GM21737 (cell line): Measurements from ENCODE around the gene ABHD17C.
"Not testable (repeated sequence)": the region's sequence is repeated elsewhere in the genome, so short reads cannot be mapped to it uniquely, and the experiment has no call there.

Source experiments
- ATAC-seq: cut with Tn5 transposase; IDR thresholded peaks from one replicate; pipeline ENCODE4 v1.9.1; 2021; ENCODE audit warnings: mild to moderate bottlenecking, moderate library complexity; ENCODE audit not compliant: unreplicated experiment

The ABHD17C gene

GRCh38 chr15:80695099-80695910 is at the start of gene ABHD17C:
ABHD17C (plus strand) TSS chr15:80695310; CDS start chr15:80695430, 120 bp downstream.
- ATAC-seq, result peak; percentile 55

DNA sequence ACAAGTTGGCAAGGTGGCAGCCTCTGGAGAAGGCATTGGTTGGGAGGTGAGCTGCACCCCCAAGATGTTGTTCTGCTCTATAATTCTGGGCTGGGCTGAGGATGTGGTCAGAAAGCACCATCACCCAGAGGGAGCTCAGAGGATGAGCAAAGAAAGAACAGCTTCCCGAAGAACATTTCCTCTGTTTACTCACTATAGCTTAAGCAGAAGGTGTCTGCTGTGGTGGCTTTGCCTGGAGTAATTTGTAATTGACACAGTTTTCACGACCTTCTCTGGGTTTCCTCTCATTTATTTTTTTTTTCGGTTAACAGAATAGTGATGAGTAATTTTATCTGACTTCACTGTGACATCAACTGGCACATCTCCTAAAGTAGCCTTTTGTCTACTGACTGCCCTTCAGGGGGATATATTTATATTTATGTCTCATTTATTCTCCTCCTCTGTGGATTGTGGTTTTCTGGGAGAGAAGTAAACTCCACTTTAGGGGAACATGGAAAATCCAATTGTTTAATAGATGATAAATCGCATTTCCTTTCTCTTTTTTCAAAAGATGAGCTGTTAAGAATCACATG is 49.5 kb upstream of the ABHD17C start:
- ATAC-seq, result no peak

DNA sequence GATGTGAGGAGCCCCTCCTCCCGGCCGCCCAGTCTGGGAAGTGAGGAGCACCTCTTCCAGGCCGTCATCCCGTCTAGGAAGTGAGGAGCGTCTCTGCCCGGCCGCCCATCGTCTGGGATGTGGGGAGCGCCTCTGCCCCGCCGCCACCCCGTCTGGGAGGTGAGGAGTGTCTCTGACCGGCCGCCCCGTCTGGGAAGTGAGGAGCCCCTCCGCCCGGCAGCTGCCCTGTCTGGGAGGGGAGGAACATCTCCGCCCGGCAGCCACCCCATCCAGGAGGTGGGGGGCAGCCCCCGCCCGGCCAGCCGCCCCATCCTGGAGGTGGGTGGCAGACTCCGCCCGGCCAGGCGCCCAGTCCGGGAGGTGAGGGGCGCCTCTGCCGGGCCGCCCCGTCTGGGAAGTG is 47.7 kb upstream of the ABHD17C start:
- not testable (repeated sequence) for ATAC-seq

DNA sequence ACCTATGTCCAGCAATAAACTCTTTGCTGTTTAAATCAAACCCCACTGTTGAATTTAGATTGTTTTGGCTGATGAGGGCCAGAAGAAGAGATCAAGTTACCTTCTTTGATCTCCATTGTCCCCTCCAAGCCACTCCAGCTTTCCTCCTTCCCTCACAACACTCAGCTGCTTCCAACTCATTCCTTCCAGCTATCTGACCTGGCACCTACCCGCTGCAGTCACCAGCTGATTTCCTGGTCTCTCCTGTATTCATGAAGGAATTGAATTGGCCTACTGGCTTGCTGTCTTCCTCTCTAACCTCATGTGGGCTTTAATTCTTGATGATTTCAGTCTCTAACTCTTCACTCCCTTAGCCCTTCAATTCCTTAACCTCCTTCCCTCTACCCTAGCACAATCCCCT is 40.8 kb upstream of the ABHD17C start:
- no peak for ATAC-seq

- ATAC-seq, result no peak
Observed at GRCh38 chr15:80659375-80659774, 35.7 kb upstream of the ABHD17C start.

GRCh38 chr15:80660119-80660518 is 35.0 kb upstream of the ABHD17C start:
- no peak for ATAC-seq

DNA sequence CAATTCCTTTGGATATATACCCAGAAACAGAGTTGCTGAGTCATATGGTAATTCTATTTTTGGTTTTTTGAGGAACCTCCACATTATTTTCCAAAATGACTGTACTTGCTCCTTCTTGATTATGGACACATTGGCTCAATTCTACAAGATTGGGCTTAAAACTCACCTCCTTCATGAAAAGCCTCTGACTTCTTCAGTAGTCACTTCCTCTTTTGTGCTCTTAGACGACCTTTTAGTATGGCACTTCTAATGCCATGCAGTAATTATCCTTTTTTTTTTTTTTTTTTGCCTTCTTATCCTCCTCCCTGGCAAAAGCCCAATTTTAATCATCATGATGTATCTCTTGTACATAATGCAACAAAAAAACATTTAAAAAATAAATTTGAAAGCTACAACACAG is 33.0 kb upstream of the ABHD17C start:
- ATAC-seq, result no peak

DNA sequence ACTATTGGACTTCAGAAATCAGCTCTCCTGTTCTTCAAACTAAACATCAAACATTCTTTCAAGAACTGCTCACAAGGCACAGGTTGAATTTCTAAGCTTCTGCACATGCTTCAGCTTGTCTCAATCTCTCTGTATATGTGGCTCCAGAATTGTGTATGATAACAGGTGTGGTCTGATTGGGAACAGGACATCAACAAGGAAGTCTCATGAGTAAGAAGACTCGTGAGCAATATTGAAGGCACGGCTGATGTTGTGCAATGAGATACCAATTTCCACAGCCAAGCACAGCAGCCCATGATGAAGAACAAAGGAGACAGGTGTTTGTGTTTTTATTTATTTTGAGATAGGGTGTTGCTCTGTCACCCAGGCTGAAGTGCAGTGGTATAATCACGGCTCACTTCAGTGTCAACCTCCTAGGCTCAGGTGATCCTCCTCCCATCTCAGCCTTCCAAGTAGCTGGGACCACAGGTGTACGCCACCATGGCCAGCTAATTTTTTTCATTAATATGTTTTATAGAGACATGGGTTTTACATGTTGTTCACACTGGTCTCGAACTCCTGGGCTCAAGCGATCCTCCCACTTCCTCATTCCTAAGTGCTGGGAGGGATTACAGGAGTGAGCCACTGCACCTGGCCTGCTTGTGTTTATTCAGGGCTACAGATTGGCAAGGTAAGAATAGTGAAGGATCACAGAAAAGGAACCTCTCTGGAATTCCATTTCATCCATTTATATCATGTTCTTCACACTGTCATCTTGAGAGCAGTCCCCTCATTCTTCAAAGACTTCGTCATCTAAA is 32.2 kb upstream of the ABHD17C start:
- no peak for ATAC-seq

DNA sequence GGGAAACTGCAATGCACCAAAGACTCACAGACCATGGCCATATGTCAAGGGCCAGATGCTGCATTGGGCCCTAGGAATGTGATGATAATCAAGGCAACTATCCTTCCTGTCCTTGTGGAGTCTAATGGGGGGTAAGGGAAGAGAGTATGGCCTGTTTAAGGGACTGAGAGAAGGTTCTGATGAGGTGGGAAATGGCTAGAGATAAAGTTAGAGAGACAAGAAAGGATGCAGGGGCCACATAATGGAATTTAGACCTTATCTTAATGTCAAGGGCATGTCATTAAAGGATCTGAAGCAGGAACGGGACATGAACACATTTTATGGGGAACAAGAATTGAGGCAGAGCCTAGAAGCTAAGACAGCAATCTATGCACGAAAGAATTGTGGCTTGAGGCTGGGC is 30.0 kb upstream of the ABHD17C start:
- no peak for ATAC-seq

DNA sequence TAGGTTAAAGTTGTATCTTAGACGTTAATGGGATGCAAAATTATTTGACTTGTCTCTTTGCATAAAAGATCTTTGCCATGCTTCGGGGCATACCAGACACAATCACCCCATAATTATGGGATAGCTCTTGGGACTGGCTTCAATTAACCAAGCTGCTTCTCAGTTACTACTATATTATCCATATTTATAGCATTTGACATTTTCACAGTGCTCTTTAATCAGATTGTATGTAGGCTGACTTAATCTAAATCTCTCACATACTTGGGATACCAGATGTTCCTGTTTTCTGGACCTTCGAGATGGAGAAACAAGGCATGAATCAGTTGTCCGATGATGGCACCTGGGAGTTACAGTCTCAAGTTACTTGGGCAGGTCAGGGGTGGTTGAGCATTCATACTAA is 27.2 kb upstream of the ABHD17C start:
- no peak for ATAC-seq

- ATAC-seq, result no peak
Observed at GRCh38 chr15:80668546-80669236, 26.4 kb upstream of the ABHD17C start.

- no peak for ATAC-seq
Observed at GRCh38 chr15:80669663-80670273, 25.3 kb upstream of the ABHD17C start.

DNA sequence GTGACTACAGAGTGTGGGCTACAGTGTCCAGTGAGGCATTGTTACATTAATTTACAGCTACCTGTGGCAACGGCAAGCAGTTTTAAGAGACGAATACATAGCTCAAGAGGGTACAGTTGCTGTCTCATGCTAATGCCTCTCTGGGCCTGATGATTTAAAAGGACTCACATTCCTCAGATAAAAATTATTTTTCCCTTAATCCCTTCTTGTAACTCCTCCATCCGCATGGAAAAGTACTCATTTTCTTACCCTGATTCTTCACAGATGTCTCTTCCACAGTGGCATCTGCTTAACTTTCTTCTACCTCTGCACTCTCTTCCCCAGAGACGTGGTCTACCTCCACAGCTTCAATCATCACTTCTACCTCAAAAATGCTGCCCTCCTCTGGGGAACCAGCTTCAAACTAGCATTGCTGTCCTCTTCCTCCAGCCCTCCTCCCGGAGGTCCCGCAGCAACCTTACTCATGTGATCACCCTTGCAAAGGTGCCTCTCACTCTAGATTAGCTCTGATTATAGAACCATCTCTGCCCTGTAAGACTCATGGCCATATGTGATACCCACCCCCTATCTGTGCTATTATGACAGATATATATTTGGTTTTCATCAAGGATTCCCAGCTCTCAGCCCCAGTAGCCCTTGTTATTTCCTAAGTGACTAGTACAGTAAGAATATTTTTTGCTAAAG is 21.4 kb upstream of the ABHD17C start:
- no peak for ATAC-seq

DNA sequence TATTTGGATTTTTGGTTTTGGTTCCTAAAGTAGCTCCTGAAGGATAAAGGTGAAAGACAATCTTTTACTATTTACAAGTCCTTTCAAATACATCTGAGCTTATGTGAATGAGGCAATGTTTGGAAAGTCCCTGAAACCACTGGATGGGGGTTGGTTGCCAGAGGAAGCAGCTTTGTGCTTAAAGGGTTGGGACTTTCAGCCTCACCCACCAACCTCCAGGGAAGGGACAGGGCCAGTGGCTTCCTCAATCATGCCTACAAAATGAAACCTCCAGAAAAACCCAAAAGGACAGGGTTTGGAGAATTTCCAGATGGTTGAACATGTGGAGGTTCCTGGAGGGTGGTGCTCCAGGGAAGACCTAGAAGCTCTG is 20.9 kb upstream of the ABHD17C start:
- no peak for ATAC-seq

DNA sequence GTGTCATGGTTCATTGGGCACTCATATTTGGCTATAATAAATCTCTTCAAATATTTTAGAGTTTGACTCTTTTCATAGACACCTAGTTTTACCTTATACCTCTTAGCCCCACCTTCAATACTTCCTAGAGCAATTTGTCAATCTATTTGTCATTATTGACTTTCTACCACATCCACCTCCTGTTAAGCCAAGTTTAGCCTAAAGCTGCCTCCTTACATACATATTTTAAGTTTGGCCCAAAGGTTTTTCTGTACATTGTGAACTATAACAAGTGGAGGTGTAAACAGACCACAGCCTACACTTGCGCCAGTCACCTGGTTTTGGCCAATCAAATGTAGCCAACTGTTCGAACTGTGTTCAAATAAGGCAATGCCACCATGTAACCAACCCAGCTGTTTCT is 18.1 kb upstream of the ABHD17C start:
- ATAC-seq, result no peak

DNA sequence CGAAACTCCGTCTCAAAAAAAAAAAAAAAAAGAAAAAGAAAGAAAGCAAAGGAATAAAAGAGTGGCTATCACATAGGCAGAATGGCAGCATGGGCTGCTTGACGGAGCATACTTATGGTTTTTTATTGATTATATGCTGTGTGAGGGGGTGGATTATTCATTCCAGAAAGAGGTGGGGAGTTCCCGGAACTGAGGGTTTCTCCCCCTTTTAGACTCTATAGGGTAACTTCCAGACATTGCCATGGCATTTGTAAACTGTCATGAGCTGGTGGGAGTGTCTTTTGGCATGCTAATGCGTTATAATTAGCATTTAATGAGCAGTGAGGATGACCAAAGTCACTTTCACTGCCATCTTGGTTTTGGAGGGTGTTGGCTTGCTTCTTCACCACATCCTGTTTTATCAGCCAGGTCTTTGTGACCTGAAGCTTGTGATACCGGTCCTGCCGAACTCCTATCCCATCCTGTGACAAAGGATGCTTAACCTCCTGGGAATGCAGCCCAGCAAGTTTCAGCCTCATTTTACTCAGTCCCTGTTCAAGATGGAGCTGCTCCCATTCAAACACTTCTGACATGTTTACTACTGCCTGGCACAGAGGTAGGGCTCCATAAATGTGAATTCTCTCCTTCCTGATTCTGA is 15.8 kb upstream of the ABHD17C start:
- no peak for ATAC-seq

DNA sequence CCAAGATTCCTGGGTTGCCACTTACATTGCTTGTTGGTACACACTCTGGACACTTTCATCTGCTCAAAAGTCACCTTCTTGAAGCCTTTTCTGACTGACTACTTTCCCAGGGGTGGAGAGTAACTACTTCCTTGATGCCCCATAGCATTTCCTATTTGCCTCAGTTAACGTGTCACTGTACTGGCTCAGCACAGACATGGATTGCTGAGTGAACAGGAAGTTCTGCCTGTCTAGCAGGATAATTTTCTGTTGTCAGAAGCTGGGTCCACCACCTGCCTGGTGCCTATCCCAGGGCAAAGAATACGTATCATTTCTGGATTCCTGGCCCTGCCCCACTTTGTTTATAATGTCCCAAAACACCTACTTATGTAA is 15.3 kb upstream of the ABHD17C start:
- ATAC-seq, result no peak

DNA sequence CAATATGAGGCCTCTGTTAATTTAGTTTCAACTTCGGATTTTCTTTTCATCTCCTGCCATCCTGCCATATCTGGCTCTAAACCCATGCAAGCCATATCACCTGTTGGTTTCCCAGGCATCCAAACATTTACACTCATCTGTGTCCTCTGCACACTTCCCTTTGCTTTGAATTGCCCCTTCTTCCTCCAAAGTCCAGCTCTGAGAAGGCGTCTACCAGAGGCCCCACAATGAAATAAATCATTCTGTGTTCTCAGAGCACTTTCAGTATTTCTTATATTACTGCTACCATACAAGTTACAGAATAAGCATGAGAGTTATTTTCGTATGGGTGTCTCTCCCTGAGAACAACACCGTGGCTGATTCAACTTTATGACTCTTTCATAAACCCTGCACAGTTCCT is 12.9 kb upstream of the ABHD17C start:
- ATAC-seq, result no peak

DNA sequence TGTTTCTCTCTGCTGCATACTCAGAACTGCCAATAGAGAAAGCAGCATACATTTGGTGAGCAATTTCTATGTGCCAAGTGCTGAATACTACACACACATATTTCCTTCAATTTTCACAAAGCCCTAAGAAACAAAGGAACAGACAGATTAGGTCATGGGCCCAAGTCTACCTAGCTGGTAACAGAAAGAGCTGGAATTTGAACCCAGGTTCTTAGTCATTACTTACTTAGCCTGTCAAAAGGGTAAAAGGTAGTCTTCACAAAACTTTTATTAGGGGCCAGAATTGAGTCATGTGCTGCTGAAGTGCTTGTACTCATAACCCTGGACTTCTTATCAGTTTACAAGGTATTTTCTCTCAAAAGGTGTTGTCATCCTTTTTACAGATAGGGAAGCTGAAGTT is 10.4 kb upstream of the ABHD17C start:
- no peak for ATAC-seq

DNA sequence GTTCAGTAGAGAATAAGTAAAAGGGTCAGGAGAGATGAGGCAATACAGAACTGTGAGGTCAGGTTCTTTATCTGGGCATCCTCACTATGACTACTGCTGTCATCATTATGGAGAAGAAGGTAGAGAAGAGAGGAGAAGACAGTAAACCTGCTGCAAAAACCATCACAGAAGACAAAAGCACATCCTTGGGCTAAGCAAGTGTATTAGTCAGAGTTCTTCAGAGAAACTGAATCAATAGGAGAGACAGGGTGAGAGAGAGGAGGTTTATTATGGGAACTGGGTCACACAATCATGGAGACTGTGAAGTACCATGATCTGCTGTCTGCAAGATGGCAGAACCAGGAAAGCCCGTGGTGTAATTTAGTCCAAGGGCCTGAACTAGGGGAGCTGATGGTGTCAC is 9.5 kb upstream of the ABHD17C start:
- no peak for ATAC-seq
